Loucy (cell line): Measurements from ENCODE around the gene TBC1D22A.
"Not testable (repeated sequence)": the region's sequence is repeated elsewhere in the genome, so short reads cannot be mapped to it uniquely, and the experiment has no call there.

Experiments used
- H2AFZ ChIP-seq: fragments of 200-600 bp; sonication (generic); 2 replicates; pipeline ENCODE4 v1.6.0; 2016; ENCODE audit warnings: antibody characterized with exemption, mild to moderate bottlenecking, low read length, moderate library complexity
- H3F3A ChIP-seq: fragments of 200-600 bp; 2 replicates; pipeline ENCODE4 v1.6.0; 2016; ENCODE audit warnings: antibody characterized with exemption, low read depth, mild to moderate bottlenecking
- H3K27me3 ChIP-seq: fragments of 200-600 bp; sonication (generic); 2 replicates; pipeline ENCODE4 v1.6.1; 2014; ENCODE audit warnings: low read length, mild to moderate bottlenecking; ENCODE audit not compliant: insufficient read depth, poor library complexity, severe bottlenecking
- H3K36me3 ChIP-seq: fragments of 200-600 bp; sonication (generic); 2 replicates; pipeline ENCODE4 v1.6.1; 2016; ENCODE audit warnings: low read length; ENCODE audit not compliant: insufficient read depth
- H3K4me1 ChIP-seq: fragments of 200-600 bp; sonication (generic); 2 replicates; pipeline ENCODE4 v1.5.1; 2014; ENCODE audit warnings: low read length, mild to moderate bottlenecking; ENCODE audit not compliant: insufficient read depth, poor library complexity, severe bottlenecking
- H3K4me2 ChIP-seq: fragments of 200-600 bp; sonication (generic); 2 replicates; pipeline ENCODE4 v1.6.0; 2014; ENCODE audit warnings: antibody characterized with exemption, low read length, low read depth, mild to moderate bottlenecking; ENCODE audit not compliant: poor library complexity, severe bottlenecking
- H3K4me3 ChIP-seq: fragments of 200-600 bp; sonication (generic); 2 replicates; pipeline ENCODE4 v1.5.1; 2014; ENCODE audit warnings: low read length, mild to moderate bottlenecking, mixed read lengths; ENCODE audit not compliant: poor library complexity, severe bottlenecking
- H3K79me2 ChIP-seq: fragments of 200-600 bp; sonication (generic); 2 replicates; pipeline ENCODE4 v1.6.1; 2014; ENCODE audit warnings: low read length; ENCODE audit not compliant: insufficient read depth
- H3K9ac ChIP-seq: fragments of 200-600 bp; sonication (generic); 2 replicates; pipeline ENCODE4 v1.6.0; 2014; ENCODE audit warnings: mild to moderate bottlenecking, low read depth, low read length, moderate library complexity; ENCODE audit not compliant: poor library complexity, severe bottlenecking
- H3K9me2 ChIP-seq: fragments of 200-600 bp; sonication (generic); replicated peaks from 2 replicates; pipeline ENCODE4 v1.6.1; 2016; ENCODE audit warnings: low read depth, low read length, mixed read lengths
- H3K9me3 ChIP-seq: fragments of 200-600 bp; sonication (generic); 2 replicates; pipeline ENCODE4 v1.6.1; 2014; ENCODE audit warnings: mild to moderate bottlenecking, antibody characterized with exemption, low read length, low read depth; ENCODE audit not compliant: insufficient read depth
- H4K20me1 ChIP-seq: fragments of 200-600 bp; sonication (generic); 2 replicates; pipeline ENCODE4 v1.6.0; 2014; ENCODE audit warnings: antibody characterized with exemption, low read length, mild to moderate bottlenecking; ENCODE audit not compliant: insufficient read depth, poor library complexity, severe bottlenecking
- CTCF ChIP-seq: fragments of 200-600 bp; sonication (generic); conservative IDR thresholded peaks from 2 replicates; pipeline ENCODE4 v1.5.1; 2014; ENCODE audit warnings: mild to moderate bottlenecking, antibody characterized with exemption, low read length
- EZH2phosphoT487 ChIP-seq: fragments of 200-600 bp; IDR thresholded peaks from 2 replicates; pipeline ENCODE4 v1.6.1; 2018; ENCODE audit warnings: antibody characterized with exemption, mild to moderate bottlenecking, moderate library complexity, borderline replicate concordance

TBC1D22A gene

GRCh38 chr22:46815896-46816731 lies 53.7 kb downstream of the TBC1D22A start:
- TF ChIP-seq EZH2phosphoT487 (no peak), CTCF (no peak)
- H3K27me3 ChIP-seq, result no peaks in the 10 kb centered on the region
- no peaks in the 10 kb centered on the region for H3F3A ChIP-seq
- H2AFZ ChIP-seq, result no peak overlapping the region
- no peaks in the 10 kb centered on the region for H3K9me2 ChIP-seq
- H3K9me3 ChIP-seq, result no peaks in the 10 kb centered on the region
- peaks cover 10% of the 10 kb centered on the region; the same call in 1 of the 2 replicates for H3K79me2 ChIP-seq
- H3K4me1 ChIP-seq, result peaks cover 6% of the 10 kb centered on the region
- H3K4me2 ChIP-seq, result no peak overlapping the region
- no peak overlapping the region for H3K9ac ChIP-seq
- no peaks in the 10 kb centered on the region; the same call in 1 of the 2 replicates for H3K36me3 ChIP-seq
- no peaks in the 10 kb centered on the region for H4K20me1 ChIP-seq
- no peak overlapping the region for H3K4me3 ChIP-seq

GRCh38 chr22:46817390-46817789 lies 54.9 kb downstream of the TBC1D22A start:
- not testable (repeated sequence) for H3K4me2 ChIP-seq, H4K20me1 ChIP-seq, H3K9me2 ChIP-seq, H3K9ac ChIP-seq, H3K9me3 ChIP-seq, H3F3A ChIP-seq, H3K4me3 ChIP-seq, H3K4me1 ChIP-seq, H2AFZ ChIP-seq, H3K27me3 ChIP-seq, H3K36me3 ChIP-seq
- peaks cover 18% of the 10 kb centered on the region; the same call in 1 of the 2 replicates for H3K79me2 ChIP-seq

GRCh38 chr22:46823248-46823647 lies 60.8 kb downstream of the TBC1D22A start:
- H3K9me2 ChIP-seq, result no peaks in the 10 kb centered on the region
- TF ChIP-seq EZH2phosphoT487 (no peak), CTCF (no peak)
- peaks cover 3% of the 10 kb centered on the region for H4K20me1 ChIP-seq
- no peak overlapping the region for H3K4me2 ChIP-seq
- no peak overlapping the region for H3K4me3 ChIP-seq
- peaks cover 15% of the 10 kb centered on the region; the same call in 1 of the 2 replicates for H3K36me3 ChIP-seq
- H3K79me2 ChIP-seq, result peaks cover 28% of the 10 kb centered on the region; the same call in 1 of the 2 replicates
- no peaks in the 10 kb centered on the region for H3K4me1 ChIP-seq
- no peaks in the 10 kb centered on the region for H3F3A ChIP-seq
- no peaks in the 10 kb centered on the region for H3K27me3 ChIP-seq
- H3K9ac ChIP-seq, result no peak overlapping the region
- H3K9me3 ChIP-seq, result no peaks in the 10 kb centered on the region
- no peak overlapping the region for H2AFZ ChIP-seq
